HG02678 (cell line): ENCODE results near the gene KNCN.

Experiments used
- ATAC-seq: cut with Tn5 transposase; IDR thresholded peaks from one replicate; pipeline ENCODE4 v1.9.1; 2021; ENCODE audit warnings: mild to moderate bottlenecking, moderate library complexity; ENCODE audit not compliant: unreplicated experiment

Gene KNCN

GRCh38 chr1:46569884-46570725 is 18.7 kb upstream of the KNCN start:
- no peak for ATAC-seq

DNA sequence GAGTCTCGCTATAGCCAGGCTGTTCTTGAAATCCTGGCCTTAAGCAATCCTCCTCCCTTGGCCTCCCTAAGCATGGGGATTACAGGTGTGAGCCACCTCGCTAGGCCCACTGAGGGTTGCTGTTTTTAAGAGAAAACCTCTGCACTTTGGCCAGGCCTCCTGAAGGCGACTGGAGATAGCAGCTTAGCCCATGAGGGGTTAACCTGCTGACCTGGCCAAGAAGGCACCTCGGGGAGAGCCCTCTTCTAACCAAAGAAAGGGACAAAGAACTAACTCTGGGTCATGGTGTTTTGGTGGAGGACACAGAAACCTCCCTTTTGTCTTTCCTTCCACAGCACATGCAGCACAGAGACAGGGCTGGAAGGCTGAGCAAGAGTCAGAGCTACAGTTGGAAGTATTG is 17.7 kb upstream of the KNCN start:
- no peak for ATAC-seq

DNA sequence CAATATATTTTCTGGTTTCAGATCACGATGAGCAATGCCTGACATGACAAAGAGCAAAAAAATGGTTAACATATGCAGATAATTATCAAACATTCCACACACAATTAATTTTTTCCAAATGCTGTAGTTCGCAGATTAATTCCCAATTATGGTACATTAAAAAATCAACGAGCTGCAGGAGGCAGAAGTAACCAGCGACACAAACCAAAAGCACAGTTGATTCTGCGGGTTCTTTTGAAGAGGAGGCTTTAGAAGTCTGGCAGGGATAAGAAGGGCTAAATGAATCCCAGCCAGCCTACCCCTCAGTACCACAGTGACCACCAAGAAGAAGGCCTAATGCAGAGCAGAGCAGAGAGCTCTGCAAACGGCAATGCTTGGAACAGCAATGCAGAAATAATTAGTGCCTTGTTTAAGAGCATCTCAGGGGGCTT is 17.0 kb upstream of the KNCN start:
- no peak for ATAC-seq

GRCh38 chr1:46563341-46563740 is 11.9 kb upstream of the KNCN start:
- no peak for ATAC-seq

DNA sequence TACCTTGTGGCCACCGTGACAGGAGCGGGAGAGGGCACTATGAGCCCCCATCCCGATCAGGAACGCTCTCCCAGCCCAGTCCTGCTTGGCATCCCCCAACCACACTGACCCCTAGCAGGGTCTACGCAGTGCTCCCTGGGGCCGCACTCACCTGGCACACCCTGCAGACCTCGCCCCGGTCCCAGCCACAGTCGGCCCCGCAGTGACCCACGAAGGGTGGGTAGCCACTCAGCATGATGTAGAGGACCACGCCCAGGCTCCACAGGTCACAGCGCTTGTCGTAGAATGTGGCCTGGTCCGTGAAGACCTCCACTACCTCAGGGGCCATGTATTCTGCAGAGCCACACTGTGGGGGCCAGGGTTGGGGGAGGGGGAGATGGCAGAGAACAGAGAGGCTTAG is 11.1 kb upstream of the KNCN start:
- ATAC-seq = no peak

DNA sequence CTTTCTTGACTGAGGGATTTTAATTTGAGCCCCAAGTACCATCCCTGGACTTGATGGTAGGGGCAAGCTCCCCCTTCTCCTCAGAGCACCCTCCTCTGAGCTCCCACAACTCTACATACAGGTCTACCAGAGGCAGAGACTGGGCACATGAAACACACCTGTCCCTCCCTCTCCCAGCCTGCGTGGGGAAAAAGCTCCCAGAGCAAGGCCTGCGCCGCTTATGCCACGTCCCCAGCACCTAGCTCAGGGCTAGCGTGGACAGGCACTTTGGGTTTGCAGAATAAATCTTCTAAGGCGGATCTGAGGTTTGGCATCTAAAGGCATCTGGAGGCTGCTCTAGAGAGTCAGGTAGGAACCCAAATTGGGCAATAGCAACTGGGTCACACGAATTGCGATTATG is 7.5 kb upstream of the KNCN start:
- no peak for ATAC-seq

- no peak for ATAC-seq
Observed at GRCh38 chr1:46558141-46558963, 6.9 kb upstream of the KNCN start.

DNA sequence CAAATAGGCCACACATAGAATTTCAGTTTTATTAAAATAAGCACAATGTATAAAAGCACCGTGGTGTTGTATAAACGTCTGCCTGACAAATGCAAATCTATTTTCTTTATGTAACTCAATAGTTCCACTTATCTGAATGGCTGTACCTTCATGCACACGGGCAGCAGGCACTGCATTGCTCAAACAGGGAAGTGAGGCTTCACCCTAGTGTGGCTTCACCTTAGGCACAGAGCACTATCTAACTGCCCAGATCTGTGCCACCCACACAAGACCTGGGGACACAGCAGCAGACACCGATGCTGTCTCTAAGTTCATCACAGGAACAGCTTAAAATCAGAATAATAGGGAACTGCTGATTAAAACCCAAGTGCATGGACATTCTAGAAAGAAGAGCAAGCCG is 6.0 kb upstream of the KNCN start:
- no peak for ATAC-seq

- ATAC-seq = no peak
Observed at GRCh38 chr1:46556822-46557221, 5.4 kb upstream of the KNCN start.

DNA sequence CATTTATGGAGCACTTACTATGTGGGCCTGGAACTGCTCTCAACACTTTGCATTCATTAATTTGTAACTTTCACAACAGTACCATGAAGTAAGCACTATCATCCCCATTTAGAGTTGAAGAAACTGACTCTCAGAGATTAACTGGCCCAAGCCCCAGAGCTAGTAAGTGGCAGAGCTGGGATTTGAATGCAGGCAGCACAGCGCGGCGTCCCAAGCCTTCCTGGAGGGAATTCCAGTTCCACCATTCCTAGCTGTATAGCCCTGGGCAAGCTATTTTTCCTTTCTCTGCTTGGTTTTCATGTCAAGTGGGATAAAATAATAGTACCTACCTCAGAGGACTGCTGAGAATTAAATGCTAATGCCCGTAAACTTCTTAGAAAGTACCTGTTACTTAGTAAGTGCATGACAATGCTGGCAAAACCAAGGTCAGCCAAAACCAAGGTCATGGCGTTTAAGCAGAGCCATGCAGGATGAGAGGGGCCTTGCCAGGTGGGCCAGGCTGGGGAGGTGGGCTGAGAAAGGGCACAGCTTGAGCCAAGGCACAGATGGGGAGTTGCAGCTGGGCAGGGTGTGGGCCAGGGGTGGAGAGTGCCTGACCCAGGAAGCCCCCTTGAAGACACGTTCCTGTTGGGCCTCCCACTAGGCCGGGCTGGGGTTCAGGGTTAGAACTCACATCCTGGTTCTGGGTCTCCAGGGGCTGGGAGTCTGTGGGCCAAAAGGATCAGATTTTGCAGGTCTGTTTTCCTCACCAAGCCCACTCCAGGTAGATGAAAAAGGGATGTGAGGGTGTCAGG is 4.6 kb upstream of the KNCN start:
- ATAC-seq = no peak

GRCh38 chr1:46554597-46555381 is 3.3 kb upstream of the KNCN start:
- ATAC-seq = no peak

DNA sequence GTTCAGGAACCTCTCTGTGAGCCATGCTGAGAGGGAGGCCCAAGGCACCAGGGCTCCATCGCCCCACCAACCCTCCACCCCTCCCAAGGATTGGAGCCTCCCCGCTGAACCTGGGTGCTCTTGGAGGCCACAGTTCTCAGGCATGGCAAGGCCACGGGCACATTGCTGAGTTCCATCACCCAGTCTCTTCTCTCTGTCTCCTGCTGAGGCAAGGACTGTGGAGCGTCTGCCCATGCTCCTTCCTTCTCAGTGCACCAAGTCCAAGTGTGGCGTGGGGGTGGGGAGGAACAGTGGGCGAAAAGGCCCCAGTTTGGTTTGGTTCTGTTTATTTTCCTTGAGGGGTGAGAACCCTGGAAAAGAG is 2.8 kb upstream of the KNCN start:
- no peak for ATAC-seq

DNA sequence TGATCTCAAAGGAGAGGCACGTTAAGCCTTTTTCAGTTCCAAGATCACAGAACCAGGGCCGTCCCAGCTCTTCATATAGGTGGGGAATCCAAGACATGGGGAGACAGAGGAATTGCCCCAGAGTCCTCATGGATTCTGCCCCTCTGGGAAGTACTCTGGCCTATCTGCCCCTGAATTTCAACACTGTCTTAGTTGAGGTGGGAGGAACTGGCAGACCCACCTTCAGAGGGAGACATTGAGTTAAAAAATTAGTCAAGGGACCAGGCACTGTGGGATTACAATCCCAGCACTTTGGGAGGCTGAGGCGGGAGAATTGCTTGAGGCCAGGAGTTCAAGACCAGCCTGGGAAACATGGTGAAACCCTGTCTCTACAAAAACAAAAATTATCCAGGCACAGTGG is 2.1 kb upstream of the KNCN start:
- no peak for ATAC-seq

DNA sequence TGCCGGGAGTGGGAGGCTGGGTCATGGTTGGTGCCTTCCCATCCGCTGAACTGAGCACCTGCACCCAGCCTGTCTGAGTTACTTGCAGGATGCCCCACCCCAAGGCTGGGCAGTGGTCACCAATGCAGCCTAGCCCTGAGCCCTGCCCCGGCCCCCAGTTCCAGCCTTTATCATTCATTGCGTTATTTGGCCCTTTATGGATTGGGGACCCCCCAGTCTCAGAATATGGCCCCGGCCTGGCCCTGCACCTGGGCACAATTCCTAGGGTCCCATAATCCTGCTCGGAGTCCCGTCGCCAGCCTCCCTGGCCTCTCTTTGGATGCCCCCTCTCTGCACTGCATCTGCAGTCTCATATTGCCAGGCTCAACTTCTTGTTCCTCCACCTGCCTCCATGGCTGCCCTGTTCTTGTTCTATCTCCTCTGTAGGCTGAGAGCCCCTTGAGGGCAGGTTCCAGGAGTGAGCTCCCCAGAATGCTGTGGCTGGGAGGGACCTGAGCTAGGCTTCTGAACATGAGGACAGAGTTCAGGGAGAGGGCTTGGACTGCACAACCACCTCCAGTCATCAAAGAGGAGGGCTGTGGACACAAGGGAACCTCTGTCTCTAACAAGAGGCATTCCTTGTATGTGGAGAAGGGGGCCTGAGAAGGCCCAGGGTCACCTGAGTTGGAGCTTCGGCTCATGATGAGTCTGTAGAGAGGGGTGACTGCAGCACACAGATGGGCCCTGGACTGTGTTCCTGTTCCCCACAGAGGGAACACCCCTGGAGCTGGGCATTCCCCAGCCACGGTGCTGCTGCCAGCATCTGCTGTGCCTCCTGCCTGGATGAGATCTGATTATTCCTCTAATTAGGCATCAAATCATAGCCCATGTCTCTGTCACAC is 1.1 kb upstream of the KNCN start:
- no peak for ATAC-seq

DNA sequence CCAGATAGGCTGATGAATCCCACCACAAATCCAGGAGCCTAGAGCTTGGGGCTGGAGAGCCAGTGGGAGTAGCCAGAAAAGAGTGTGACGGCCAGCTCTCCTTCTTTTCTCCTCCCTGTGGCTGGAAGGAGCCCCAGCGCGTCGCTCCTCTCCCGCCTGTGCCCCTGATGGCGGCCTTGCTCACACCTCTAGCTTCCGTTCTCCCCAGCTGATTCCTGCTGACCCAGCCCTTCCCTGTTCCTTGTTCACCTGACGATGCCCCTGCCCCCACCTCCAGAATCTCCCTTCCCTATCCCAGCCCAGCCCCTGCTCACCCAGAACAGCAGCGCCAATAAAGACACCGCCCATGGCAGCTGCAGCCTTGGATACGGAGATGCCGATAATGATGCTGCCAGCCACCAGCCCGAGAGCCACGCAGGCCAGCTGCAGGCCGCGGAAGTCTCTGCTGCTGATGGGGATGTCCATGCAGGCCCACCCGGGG is 656 bp downstream of the KNCN start:
- ATAC-seq = no peak

- no peak for ATAC-seq
Observed at GRCh38 chr1:46549697-46550681, 1.5 kb downstream of the KNCN start.

GRCh38 chr1:46547481-46548383 is 3.7 kb downstream of the KNCN start:
- no peak for ATAC-seq
